Measurements from ENCODE around the gene VAPA. TPM values are rescaled to one million over a fixed set of nuclear protein-coding genes. Genes with fewer than 3 reads are reported as not detected.

The VAPA gene
- total and polyA plus RNA-seq, 2 of the 4 experiments (the other 2 are of a cell fraction), result 199 to 206 TPM

DNA sequence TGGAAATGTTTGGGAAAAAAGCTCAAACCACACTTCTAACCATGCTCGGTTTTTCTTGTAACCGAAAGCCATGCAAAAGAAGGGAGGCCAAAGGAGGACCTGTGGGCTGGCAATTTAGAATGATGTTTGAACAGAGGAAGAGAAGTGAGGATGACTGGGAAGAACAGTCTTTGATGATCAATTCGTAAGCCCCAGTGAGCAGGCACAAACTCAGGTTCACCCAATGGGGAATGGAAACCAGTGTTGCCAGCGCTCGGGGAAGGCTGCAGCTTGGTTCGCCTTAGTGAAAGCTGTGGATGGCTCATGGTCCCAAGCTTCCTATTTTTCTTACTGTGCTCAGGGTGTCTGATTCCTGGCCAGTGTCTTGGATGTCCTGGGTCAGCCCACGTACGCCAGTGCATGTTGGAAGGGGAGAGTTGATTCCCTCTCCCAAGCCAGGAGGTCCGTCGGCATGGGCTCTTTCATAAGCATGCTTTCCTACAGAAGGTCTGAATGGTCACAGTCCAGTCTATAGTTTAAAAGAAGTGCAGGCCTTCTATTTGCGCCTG lies 79.2 kb downstream of the VAPA start:
- Histone ChIP-seq H2BK5ac (ENCODE audit: low read depth, low read length, poor library complexity, severe bottlenecking) (no peak overlapping the region), H2AK9ac (replicated peaks; ENCODE audit: low read depth, low read length, poor library complexity) (no peak overlapping the region), H3K4ac (ENCODE audit: low read depth, low read length) (no peak overlapping the region), H2BK15ac (ENCODE audit: low read depth, low read length) (no peak overlapping the region), H4K20me1 (ENCODE audit: insufficient read depth, low read length) (no peaks in the 10 kb centered on the region), H3K27ac (ENCODE audit: insufficient read depth, low read length) (no peak overlapping the region), H4K5ac (ENCODE audit: low read depth, low read length) (no peak overlapping the region), H3K4me1 (ENCODE audit: control insufficient read depth, insufficient read depth, low read length) (peaks cover 4% of the 10 kb centered on the region; the same call in 1 of the 2 replicates), H2BK20ac (ENCODE audit: low read depth, low read length) (no peak overlapping the region), H3K14ac (replicated peaks; ENCODE audit: low read depth, low read length) (no peak overlapping the region), H3K27me3 (ENCODE audit: control insufficient read depth, insufficient read depth, low read length) (peaks cover 33% of the 10 kb centered on the region), H3K23ac (ENCODE audit: low read depth, low read length) (no peak overlapping the region), H3K4me2 (ENCODE audit: low read depth, low read length) (no peak overlapping the region), H2AK5ac (ENCODE audit: low read depth, low read length) (no peak overlapping the region), H3K9ac (ENCODE audit: low read depth, low read length) (no peak overlapping the region), H4K91ac (ENCODE audit: insufficient read depth, low read depth, low read length) (no peak overlapping the region), H3K79me1 (ENCODE audit: low read depth in 1 of 2, low read length in 2 of 2) (no peaks in the 10 kb centered on the region), H2AFZ (replicated peaks; ENCODE audit: low read length, poor library complexity) (peak overlapping the region; percentile 27), H2BK120ac (ENCODE audit: low read depth, low read length) (no peak overlapping the region), H3K56ac (ENCODE audit: extremely low read depth, insufficient read depth, low read length) (no peak overlapping the region), H4K8ac (ENCODE audit: low read depth in 2 of 2, low read length in 2 of 2) (no peak overlapping the region), H3K18ac (ENCODE audit: low read depth, low read length) (no peak overlapping the region), H3K9me1 (ENCODE audit: insufficient read depth, low read length) (0 out of 2 replicates have a peak, but pooled peaks cover 5% of the 10 kb centered on the region), H3K4me3 (ENCODE audit: insufficient read depth, low read depth, low read length) (no peak overlapping the region), H3K9me3 (ENCODE audit: control insufficient read depth, insufficient read depth, low read length) (peaks cover 2% of the 10 kb centered on the region; the same call in 1 of the 2 replicates), H3K36me3 (ENCODE audit: control insufficient read depth, insufficient read depth, low read length) (no peaks in the 10 kb centered on the region)
- ChIA-PET POLR2A (ENCODE audit: unreplicated experiment) (no interaction called here), CTCF (interaction anchor here (0.6 to 0.7 kb wide), 2 partner anchors 195 to 319 kb away, joined by 3 read pairs; no protein-coding TSS in a partner anchor)
- in situ Hi-C loops (cut with MboI; ENCODE audit: low sequenced_read_pairs), result no loop called here
- dilution Hi-C loops (cut with HindIII; ENCODE audit: low sequenced_read_pairs, unreplicated experiment), result loop anchor here (25.0 kb wide), 1 partner anchor 519 kb away; no protein-coding TSS in a partner anchor
- no peak for ATAC-seq (ENCODE audit: low read depth)
- no peak for TF ChIP-seq MAZ (IDR thresholded peaks at IDR 0.05; ENCODE audit: borderline replicate concordance, low read depth, low read length)
- TF ChIP-seq NFE2L2 (IDR thresholded peaks at IDR 0.05; ENCODE audit: low read depth, low read length), result no peak
- TF ChIP-seq, protein P1, sequence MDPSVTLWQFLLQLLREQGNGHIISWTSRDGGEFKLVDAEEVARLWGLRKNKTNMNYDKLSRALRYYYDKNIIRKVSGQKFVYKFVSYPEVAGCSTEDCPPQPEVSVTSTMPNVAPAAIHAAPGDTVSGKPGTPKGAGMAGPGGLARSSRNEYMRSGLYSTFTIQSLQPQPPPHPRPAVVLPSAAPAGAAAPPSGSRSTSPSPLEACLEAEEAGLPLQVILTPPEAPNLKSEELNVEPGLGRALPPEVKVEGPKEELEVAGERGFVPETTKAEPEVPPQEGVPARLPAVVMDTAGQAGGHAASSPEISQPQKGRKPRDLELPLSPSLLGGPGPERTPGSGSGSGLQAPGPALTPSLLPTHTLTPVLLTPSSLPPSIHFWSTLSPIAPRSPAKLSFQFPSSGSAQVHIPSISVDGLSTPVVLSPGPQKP (IDR thresholded peaks at IDR 0.05; ENCODE audit: borderline replicate concordance, low read depth, low read length), result no peak
- TF ChIP-seq BHLHE40 (IDR thresholded peaks at IDR 0.05; ENCODE audit: low read depth, low read length), result no peak
- TF ChIP-seq CTCF (conservative IDR thresholded peaks at IDR 0.05; ENCODE audit: low read depth, low read length), result no peak
- intact Hi-C loops (cut with micrococcal nuclease), result no loop called here
- no TSS peak for BruUV-seq (replicated peaks)
- DNase-seq, result no peak
- no CpG with 5 or more reads among the region's 11 CpGs for WGBS, 2 experiments (ENCODE audit: extremely low coverage in 2 of 2, insufficient read length in 1 of 2)

Data from IMR-90 (cell line).